GM21390 (cell line): ENCODE data around the gene CGAS.
"Not testable (repeated sequence)": the region's sequence is repeated elsewhere in the genome, so short reads cannot be mapped to it uniquely, and the experiment has no call there.

Experiments
- ATAC-seq: cut with Tn5 transposase; IDR thresholded peaks from one replicate; pipeline ENCODE4 v1.9.1; 2021; ENCODE audit not compliant: unreplicated experiment

CGAS gene

DNA sequence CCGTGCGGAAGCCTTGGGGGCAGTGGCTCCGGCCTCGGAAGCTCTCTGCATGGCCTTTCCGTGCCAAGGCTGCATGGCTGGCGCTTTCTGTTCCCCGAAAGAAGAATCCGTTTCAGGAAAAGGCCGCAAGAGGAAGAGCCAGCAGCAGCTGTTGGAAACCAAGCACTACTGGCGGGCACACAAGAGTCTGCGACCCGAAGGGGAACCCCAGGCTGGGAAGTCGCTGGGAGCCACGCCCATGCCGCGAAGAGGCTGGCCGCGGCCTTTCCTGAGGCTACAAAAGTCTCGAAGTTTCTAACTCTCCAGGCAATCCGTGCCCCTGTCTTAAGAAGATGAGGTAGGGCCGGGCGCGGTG, at the start of gene CGAS:
CGAS (minus strand) TSS at position 191 of the 355 bp plus-strand sequence; CDS start at position 75, 116 bp downstream.
- peak; percentile 76 for ATAC-seq

GRCh38 chr6:73497915-73498314, 45.8 kb upstream of the CGAS start:
- ATAC-seq, result no peak

GRCh38 chr6:73491377-73491776, 39.3 kb upstream of the CGAS start:
- no peak for ATAC-seq

GRCh38 chr6:73487473-73487872, 35.4 kb upstream of the CGAS start:
- no peak for ATAC-seq

DNA sequence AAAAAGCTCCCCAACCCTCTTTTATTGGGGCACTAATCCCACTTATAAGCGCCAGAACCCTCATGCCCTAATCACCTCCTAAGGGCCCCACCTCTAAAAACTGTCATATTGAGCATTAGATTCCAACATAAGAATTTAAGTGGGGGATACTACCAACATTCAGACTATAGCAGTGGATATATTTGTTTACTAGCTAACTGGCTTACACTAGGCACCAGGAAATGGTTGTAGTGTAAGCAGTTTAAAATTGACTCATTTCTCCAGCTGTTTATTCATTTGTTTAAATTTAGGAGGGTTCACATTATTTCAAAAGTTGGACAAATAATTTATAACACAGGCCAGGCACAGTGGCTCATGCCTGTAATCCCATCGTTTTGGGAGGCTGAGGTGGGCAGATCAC, 32.3 kb upstream of the CGAS start:
- no peak for ATAC-seq

DNA sequence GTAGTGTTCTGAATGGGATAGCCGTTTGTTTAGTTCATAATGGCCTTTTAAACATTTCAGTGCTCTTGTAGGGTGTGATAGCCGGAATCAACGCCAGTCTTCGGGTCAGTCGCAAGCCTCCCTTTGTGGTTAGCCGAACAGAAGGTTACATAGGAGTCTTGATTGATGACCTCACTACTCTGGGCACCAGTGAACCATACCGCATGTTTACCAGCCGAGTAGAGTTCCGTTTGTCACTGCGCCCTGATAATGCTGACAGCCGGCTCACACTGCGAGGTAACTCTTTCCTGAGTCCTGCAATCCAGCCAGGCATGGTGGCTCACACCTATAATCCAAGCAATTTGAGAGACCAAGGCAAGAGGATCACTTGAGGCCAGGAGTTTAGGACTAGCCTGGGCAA, 29.9 kb upstream of the CGAS start:
- ATAC-seq, result no peak

- ATAC-seq, result no peak
Observed at GRCh38 chr6:73477407-73477806, 25.3 kb upstream of the CGAS start.

DNA sequence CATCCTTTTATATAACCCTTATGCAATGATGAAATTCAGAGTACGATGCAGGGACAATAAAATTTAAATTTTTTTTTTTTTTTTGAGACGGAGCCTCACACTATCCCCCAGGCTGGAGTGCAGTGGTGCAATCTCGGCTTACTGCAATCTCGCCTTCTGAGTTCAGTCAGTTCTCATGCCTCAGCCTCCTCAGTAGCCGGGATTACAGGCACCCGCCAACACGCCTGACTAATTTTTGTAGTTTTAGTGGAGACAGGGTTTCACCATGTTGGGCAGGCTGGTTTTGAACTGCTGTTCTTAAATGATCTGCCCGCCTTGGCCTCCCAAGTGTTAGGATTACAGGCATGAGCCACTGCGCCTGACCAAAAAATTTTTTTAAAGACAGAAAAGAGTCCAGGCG, 24.6 kb upstream of the CGAS start:
- ATAC-seq, result no peak

DNA sequence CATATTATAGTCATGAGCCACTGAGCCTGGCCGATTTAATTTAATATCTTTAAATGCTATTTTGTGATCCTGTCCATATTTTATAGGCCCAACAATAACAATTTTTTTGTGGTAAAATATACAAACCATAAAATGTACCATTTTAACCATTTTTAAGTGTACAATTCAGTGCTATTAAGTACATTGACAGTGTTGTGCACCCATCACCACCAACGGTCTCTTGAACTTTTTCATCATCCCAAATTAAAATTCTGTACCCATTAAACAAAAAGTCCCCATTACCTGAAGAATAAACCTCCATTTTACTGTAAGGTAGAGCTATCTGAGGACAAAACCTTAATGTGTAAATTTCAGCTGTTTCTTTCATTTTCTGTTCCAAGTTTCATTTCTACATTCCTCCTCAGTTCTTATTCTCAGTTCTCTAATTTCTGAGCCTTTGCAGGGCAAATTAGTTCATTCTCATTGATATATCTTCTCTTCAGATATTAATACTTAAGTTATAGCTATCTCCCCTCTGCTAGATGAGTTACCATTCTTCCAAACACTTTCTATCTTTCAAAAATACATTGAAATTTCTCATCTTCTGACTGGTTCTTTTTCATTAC, 19.7 kb upstream of the CGAS start:
- peak; percentile 95 for ATAC-seq

DNA sequence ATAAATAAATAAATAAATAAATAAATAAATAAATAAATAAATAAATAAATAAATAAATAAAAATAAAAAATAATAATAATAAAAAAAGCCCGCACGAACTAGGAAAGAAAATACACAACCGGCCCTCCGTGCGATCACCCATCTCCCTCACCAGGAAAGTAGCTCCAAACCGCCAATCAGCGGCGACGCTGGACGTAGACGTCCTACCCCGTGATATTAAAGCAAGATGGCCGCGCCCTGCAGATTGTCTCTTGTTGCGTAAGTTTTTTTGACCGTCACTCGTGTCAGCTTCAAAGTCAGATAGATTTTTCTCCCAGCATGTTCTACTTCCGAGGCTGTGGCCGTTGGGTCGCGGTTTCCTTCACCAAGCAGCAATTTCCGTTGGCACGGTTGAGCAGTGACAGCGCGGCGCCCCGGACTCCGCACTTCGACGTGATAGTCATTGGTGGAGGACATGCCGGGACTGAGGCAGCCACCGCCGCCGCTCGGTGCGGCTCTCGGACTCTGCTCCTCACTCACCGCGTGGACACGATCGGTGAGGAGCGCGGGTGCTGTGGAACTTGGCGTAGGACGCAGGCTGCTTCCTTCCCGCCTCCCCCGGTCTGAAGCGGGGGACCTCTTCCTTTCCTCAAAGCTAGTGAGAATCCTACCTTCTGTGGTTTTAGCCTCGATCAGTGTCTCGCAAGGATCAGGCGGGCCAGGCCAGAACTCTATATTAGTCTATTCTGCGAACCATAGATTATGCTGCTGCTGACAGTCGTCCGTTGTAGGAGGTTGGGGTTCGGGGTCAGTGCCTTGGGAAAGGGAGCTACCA, 9.6 kb upstream of the CGAS start, which contains the start of gene MTO1:
MTO1 (plus strand) TSS at position 201 of the 814 bp plus-strand sequence; CDS start at position 319, 118 bp downstream.
- peak; percentile 94 for ATAC-seq

GRCh38 chr6:73460056-73460455, 8.0 kb upstream of the CGAS start:
- no peak for ATAC-seq

DNA sequence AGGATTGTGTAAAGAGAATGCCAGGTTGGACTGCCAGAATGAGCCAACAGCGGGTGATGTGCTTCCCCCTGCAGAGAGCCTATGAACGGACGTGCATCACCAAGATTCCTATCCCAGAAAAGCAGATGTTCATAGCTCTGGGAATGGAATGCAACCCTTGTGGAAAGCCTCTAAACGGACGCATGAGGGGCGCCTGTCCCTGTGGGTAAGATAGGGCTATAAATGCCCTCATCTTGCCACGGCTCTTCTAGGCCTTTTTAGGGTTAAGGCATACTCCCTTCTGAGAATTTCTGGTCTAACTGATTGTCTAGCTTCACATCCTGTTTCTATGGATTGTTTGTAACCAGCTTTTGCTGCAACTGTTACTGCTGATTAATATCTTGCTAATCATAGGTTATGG, 7.4 kb upstream of the CGAS start:
- ATAC-seq, result not testable (repeated sequence)

DNA sequence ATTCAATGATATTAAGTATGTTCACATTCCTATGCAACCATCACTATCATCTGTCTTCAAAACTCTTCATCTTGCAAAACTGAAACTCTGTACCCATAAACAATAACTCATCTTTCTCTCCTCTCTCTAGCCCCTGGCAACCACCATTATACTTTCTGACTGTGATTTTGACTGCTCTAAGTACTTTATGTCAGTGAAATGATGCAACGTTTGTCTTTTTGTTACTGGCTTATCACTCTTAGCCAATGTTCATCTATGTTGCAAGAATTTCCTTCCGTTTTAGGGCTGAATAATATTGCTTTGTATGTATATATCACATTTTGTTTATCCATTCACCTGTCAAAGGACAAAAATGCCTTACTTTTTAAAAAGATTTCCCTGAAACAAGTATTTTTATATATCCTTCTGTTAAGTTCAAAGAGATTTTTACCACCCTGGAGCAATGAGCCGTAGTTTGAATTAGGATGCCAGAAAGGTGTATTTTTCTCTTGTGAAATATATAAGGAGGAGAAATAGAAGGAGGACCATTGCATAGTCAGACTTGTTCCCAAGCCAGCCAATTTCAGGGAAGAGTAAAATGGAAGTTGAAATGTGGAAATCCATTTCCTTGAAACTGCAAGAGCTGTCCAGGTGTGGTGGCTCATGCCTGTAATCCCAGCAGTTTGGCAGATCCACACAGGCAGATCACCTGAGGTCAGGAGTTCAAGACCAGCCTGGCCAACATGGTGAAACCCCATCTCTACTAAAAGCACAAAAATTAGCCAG, 4.0 kb upstream of the CGAS start:
- ATAC-seq, result no peak

DNA sequence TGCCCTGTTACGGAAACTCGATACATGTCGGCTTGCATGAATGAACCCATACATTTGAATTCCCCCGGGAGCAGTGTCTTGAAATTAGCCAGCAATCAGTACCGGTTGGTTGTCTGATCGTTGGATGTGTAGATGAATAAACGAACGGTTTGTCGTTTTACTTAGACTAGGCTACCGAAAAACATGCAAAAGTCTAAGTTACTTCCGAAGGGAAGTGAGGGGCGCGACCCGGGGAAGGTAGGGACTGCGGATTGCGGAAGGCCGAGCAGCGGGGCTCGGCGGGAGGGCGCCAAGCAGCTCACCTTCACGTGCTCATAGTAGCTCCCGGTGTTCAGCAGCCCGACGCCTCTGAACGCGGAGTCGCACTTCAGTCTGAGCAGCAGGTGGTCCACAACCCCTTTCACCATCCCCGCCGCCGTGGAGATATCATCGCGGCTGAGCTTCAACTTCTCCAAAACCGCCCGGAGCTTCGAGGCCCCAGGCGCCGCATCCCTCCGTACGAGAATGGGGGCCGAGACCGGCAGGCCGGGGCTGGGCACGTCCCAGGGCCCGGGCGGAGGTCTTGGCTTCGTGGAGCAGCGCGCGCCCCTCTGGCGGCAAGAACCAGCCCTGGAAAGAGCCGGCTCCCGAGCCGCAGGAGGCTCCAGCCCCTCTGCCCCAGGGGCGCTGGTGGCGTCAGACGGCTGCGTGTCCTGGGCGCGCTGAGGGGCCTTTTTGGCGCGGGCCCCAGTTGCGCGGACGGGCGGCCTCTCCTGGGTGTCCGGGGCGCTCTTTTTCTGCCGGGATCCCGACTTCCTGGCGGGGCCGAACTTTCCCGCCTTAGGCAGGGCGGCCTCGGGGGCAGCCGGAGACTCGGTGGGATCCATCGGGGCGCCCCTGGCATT, 632 bp downstream of the CGAS start:
- ATAC-seq, result peak; percentile 53

- ATAC-seq, result no peak
Observed at GRCh38 chr6:73443555-73443954, 8.5 kb downstream of the CGAS start.

- no peak for ATAC-seq
Observed at GRCh38 chr6:73435236-73435635, 16.9 kb downstream of the CGAS start.

DNA sequence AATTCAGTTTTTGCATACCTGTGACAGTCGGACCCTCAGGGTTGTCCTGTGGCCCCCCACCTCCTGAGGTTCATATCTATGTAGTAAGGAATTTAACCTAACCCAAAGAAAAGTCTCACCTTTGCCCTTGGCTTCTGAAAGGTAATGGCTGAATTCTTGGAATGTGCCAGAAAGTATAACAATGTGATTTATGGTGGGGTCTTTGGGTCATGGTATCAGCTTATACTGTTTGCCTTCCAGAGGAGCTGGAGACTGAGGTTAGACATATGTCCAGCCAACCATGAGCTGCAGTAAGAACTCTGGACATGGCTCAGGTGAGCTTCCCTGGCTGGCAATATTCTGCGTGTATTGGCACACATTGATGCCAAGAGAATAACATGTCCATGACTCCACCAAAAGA, 30.6 kb downstream of the CGAS start:
- ATAC-seq, result no peak

DNA sequence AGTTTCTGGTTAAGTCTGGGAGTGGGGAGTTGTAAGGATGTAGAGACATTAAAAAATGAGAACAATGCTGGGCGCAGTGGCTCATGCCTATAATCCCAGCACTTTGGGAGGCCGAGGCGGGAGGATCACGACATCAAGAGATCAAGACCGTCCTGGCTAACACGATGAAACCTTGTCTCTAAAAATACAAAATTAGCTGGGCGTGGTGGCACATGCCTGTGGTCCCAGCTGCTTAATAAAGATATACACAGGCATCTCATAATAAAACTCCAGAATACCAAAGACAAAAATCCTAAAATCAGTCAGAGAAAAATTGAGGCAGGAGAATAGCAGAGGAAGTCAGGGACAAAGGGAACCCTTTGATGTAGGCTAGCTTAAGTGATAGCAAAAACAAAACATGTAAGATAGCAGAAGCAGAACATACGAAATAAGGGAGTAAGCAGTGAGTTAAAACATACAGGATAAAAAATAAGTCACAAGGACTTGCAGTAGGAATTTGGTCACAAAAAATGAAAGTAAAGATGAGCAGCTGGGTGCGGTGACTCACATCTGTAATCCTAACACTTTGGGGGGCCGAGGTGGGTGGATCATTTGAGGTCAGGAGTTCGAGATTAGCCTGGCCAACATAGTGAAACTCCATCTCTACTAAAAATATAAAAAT, 33.9 kb downstream of the CGAS start:
- ATAC-seq, result no peak

DNA sequence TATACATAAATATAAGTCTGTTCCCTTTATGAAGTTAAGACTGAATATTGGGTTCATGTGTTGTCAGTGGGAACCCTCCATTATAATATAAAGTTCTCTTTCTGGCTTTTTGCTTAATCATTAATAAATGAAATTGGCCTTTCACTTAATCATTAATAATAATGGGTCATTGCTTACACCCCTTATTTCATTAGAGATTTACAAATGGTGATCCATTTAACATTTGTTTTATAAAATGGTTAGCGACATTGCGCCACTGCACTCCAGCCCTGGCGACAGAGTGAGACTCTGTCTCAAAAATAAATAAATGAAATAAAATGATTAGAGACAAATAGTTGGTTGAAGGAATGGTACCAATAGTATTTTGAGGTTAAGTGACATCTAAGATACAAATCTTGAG, 39.0 kb downstream of the CGAS start:
- no peak for ATAC-seq

DNA sequence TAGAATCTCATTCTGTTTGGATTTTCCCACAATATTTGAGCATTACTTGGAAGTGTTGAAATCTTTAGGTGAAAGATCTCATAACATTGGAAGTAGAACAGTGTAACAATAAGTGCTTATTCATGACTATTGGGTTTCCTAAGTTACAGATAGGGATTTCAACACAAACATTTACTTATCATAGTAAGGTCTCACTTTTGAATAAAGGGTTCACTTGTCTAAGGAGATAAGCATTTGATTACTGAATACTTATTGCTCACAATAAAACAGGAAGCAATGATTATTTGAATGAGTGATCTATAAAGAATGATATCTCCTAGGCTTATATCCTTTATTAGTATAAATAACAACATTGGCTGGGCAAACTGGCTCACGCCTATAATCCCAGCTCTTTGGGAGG, 42.7 kb downstream of the CGAS start:
- no peak for ATAC-seq
